ENCODE measurements around the gene PRR35.
A peak's percentile ranks its signal among the peaks of the same experiment; 100 is the strongest.

Gene PRR35

GRCh38 chr16:560204-560700, at the start of gene PRR35:
Gene PRR35 (plus strand): TSS chr16:560394. CDS start chr16:563295, 2,901 bp downstream.
- no peak for DNase-seq

DNA sequence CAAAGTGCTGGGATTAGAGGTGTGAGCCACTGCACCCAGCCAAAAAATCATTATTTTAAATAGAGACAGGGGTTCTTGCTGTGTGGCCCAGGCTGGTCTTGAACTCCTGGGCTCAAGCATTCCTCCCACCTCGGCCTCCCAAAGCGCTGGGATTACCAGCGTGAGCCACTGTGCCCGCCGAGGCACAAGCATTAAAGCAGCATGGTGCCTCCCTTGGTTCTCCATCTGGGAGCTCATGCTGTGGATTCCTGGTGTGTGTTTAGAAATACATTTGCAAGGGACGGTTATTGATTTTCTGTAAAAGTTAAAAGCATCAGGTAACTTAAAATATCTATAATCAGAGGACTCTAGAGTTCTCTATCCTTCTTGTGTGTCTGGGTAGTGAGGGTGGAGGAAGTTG, 47.4 kb upstream of the PRR35 start:
- no peak for DNase-seq

- DNase-seq = no peak
Observed at GRCh38 chr16:513950-514349, 46.2 kb upstream of the PRR35 start.

GRCh38 chr16:515175-515938, 44.8 kb upstream of the PRR35 start:
- DNase-seq = no peak

- no peak for DNase-seq
Observed at GRCh38 chr16:515939-516226, 44.3 kb upstream of the PRR35 start.

DNA sequence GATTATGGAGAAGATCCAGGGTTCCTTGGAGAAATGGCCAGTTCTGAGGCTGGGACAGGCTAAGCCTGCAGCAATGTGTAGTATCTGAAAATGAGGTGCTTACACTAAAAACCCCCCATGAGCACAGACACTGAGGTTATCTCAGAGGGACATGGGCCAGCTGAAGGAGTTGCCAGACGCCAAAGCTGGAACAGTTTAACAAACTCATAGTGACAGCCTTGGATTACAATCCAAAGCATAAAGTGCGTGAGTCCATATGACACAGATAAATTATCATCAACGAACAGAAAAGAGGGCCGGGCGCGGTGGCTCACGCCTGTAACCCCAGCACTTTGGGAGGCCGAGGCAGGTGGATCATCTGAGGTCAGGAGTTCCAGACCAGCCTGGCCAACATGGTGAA, 43.9 kb upstream of the PRR35 start:
- no peak for DNase-seq

DNA sequence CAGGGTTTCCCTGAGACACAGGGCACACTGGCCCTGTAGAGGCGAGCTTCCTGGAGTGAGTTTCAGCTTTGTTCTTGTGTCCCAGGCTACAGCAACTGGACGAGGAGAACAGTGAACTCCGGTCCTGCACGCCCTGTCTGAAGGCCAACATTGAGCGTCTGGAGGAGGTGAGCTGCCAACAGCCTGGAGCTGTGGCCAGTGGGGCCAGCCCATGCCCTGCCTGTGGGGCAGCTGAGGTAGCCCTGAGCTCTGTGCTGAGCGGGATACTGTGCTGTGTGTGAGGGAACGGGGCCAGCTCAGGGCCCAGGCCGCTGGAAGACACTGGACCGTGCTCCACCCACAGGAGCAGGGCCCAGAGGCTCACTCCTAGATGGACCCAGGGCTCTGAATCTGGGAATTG, 41.3 kb upstream of the PRR35 start:
- DNase-seq = no peak

GRCh38 chr16:519425-519824, 40.8 kb upstream of the PRR35 start:
- no peak for DNase-seq

- DNase-seq = no peak
Observed at GRCh38 chr16:519841-520687, 40.1 kb upstream of the PRR35 start.

GRCh38 chr16:520847-521246, 39.3 kb upstream of the PRR35 start:
- no peak for DNase-seq

DNA sequence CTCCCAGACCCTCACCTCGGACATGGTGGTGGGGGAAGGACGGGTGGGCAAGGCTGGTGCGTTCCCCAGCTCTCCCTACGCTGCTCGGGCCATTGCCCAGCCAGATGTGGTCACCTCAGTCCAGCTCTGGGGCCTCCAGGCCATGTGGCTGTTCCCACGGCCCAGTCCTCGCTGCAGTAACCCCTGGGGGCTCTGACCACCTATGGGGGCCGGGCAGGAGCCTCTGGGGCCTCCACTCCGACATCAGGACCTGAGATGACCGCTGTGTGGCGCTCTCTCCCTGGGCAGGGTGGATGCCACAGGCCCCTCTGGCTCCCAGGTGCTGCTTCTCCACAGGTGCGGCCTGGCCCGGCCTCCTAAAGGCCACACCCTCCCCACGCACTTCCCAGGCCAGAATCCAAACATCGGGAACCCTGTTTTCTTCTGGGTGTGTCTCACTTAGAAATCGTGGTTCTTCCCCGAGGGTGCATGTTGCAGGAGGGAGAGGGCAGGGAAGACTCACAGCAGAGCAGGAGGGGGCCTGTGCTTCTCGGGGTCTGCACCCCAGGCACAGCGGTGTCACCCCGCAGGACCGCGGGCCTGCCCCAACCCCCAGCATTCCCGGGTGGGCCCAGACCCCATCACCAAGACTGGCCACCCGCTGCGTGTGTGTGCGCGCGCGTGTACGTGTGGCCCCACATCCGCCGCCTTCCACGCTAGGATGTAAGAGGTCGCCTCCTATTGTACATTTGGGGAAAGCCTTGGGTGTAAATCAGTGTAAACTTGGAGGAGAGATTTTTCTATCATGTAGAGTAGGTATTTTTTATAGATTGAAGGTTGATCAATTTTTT, 38.6 kb upstream of the PRR35 start:
- DNase-seq = peak in 1 of 2 experiments; percentile 43

- no peak for DNase-seq
Observed at GRCh38 chr16:522320-523096, 37.7 kb upstream of the PRR35 start.

DNA sequence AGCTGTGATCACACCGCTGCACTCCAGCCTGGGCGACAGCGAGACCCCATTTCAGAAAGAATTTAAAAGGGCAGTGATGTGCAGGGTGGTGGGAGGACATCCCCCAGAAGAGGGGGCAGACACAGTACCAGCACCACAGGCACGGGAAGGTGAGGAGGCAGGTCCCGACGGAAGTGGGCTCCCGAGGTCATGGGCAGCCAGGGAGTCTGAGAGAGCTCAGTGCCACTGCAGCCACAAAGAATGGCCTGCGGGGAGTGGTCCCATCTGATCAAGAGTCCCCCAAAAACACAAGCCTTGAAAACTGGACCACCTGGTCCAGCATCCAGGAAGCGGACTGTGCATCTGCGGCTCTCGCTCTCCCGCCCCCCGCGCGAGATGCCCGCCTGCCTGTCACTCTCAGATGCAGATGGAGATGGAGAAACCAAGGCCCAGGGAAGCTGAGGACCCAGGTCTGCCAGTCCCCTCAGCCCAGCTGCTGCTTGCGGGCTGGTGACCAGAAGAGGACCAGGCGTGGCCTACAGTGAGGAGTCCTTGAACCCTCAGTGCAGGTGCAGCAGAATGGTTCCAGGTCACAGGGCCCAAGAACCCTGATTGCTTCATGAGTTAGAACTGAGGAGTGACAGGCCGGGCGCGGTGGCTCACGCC, 37.0 kb upstream of the PRR35 start:
- DNase-seq = no peak

DNA sequence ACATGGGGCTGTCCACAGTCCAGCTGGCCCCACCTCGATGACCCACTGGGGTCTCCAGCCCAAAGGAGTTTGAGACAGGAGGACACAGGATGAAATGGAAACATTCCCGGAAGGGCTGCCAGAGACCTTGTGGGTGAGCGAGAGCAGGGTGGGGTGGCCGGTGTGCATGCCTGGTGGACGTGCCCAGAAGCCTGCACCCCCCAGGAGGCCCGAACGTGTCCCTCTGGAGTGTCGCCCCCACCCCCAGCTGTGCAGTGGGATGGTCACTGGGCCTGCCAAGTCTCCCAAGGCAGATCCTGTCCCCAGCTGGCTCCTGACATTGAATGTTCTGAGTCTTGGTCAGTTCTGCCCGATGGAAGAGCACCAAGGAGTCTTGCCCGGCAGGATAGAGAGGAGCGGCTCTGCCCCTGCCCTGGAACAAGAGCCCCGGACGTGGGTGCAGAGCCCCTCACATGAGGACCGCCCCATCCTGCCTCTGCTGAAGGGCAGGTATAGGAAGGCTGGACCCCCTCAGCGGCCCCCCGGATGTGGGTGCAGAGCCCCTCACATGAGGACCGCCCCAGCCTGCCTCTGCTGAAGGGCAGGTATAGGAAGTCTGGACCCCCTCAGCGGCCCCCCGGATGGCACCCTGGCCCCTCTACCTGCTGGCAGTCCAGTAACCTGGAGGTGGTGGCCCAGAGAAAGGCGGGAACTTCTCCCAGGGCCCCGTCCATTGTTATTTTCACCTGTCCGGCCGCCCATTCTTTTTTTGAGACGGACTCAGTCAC, 35.7 kb upstream of the PRR35 start:
- DNase-seq = no peak

DNA sequence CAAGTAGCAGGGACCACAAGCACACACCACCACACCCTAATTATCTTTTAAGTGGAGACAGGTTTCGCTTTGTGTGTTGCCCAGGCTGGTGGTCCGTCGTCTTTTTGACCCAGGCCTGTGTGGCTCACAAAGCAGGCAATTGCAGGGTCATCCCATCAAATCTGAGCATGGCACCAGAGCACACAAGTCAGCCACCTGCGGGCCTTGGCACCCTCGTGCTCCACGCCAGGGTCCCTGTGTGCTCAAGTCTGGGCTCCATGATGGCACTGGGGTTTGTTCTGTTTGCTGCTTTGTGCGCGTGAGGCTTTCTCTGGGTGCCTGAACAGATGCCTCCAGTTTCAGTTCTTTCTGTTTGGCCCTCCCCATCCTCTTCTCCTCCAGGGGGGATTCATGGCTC, 35.1 kb upstream of the PRR35 start:
- no peak for DNase-seq

DNA sequence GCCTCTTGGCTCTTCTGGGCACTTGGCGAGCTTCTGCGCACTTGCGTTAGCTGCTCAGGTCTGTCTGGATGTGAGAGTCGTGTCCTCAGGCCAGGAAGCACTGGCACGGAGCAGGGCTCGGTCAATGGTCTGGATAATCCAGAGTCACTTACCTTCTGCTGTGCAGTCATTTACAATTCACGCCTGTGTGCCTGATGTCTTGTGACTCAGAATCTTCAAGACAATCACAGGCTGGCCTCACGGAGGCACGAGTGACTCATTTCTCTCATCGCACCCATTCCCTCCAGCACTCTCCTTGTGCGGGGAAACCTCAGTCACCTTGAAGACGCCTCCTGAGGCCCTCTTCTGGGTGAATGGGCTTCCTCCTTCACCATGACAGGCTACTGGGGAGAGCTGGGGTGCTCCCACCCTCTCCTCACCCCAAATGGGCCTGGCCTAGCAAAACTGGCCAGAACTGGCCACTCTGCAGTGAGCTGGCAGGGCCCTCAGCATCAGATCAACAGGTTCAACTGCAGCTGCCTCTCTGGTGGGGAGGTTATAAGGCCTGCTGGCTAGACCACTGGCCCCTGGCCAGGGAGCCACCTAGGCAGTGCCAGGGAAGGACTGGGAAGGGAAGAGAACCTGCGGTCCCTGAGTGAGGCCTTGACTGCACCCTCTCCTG, 34.5 kb upstream of the PRR35 start:
- no peak for DNase-seq

- DNase-seq = peak; percentile 45 to 56
Observed at GRCh38 chr16:526181-527014, 33.8 kb upstream of the PRR35 start.

GRCh38 chr16:527015-527903, 32.9 kb upstream of the PRR35 start, which contains the start of gene CAPN15:
Gene CAPN15 (plus strand): TSS chr16:527712. CDS start chr16:546839, 19,127 bp downstream.
- peak; percentile 70 to 93 for DNase-seq
